Measurements from ENCODE around the gene COL6A2. TPM values are rescaled to one million over a fixed set of nuclear protein-coding genes. Genes with fewer than 3 reads are reported as not detected.

COL6A2 gene
- polyA plus RNA-seq, 1 of the 3 experiments (the other 2 are of a cell fraction), result 108 TPM

- Histone ChIP-seq H3K36me3 (replicated peaks in 1 of 2; ENCODE audit: control insufficient read depth in 1 of 2, insufficient read depth in 2 of 2, low read length in 1 of 2) (no peaks in the 10 kb centered on the region), H2AFZ (ENCODE audit: low read depth) (no peak overlapping the region), H3K9me3 (no peaks in the 10 kb centered on the region; the same call in 1 of the 2 replicates), H3K9ac (no peak overlapping the region), H3F3A (replicated peaks; ENCODE audit: insufficient read depth) (no peaks in the 10 kb centered on the region), H3K4me1 (ENCODE audit: control insufficient read depth in 1 of 2, insufficient read depth in 2 of 2, low read depth in 1 of 2, low read length in 1 of 2) (peaks cover 0 to 9% of the 10 kb centered on the region in 2 experiments; a peak in 2 of 4 replicates), H3K27ac (ENCODE audit: low read depth in 2 of 2, low read length in 1 of 2) (no peak overlapping the region), H4K20me1 (ENCODE audit: insufficient read depth) (no peaks in the 10 kb centered on the region), H3K79me2 (ENCODE audit: insufficient read depth) (no peaks in the 10 kb centered on the region), H3K9me2 (no peaks in the 10 kb centered on the region), H3K4me3 (ENCODE audit: low read depth in 2 of 2, low read length in 1 of 2) (no peak overlapping the region), H3K4me2 (no peak overlapping the region), H3K27me3 (ENCODE audit: insufficient read depth) (no peaks in the 10 kb centered on the region)
- CTCF ChIA-PET, result no interaction called here
- no peak for TF ChIP-seq RAD21 (IDR thresholded peaks at IDR 0.05; ENCODE audit: low read length)
- POLR2A ChIA-PET, result no interaction called here
- WGBS (ENCODE audit: low lambda C conversion rate), result 74% methylated on average over 25 of the region's 30 CpGs
- DNase-seq, result no peak
These were observed 33.9 kb upstream of the COL6A2 start for GRCh38 chr21:46063734-46064680.

GRCh38 chr21:46064870-46065214 is 33.1 kb upstream of the COL6A2 start:
- Histone ChIP-seq H3K4me3 (ENCODE audit: low read depth in 2 of 2, low read length in 1 of 2) (no peak overlapping the region), H3K4me1 (ENCODE audit: control insufficient read depth in 1 of 2, insufficient read depth in 2 of 2, low read depth in 1 of 2, low read length in 1 of 2) (peaks cover 0 to 9% of the 10 kb centered on the region in 2 experiments; a peak in 2 of 4 replicates), H3F3A (replicated peaks; ENCODE audit: insufficient read depth) (no peaks in the 10 kb centered on the region), H3K9me3 (no peaks in the 10 kb centered on the region; the same call in 1 of the 2 replicates), H3K4me2 (no peak overlapping the region), H4K20me1 (ENCODE audit: insufficient read depth) (no peaks in the 10 kb centered on the region), H3K27ac (ENCODE audit: low read depth in 2 of 2, low read length in 1 of 2) (no peak overlapping the region), H3K9ac (no peak overlapping the region), H3K9me2 (no peaks in the 10 kb centered on the region), H3K36me3 (replicated peaks in 1 of 2; ENCODE audit: control insufficient read depth in 1 of 2, insufficient read depth in 2 of 2, low read length in 1 of 2) (no peaks in the 10 kb centered on the region), H3K79me2 (ENCODE audit: insufficient read depth) (no peaks in the 10 kb centered on the region), H3K27me3 (ENCODE audit: insufficient read depth) (no peaks in the 10 kb centered on the region), H2AFZ (ENCODE audit: low read depth) (no peak overlapping the region)
- DNase-seq, result no peak
- TF ChIP-seq YY1 (IDR thresholded peaks at IDR 0.05; ENCODE audit: low read depth) (no peak), NFIC (IDR thresholded peaks at IDR 0.05; ENCODE audit: borderline replicate concordance) (no peak), FOXJ3 (CRISPR knock-in tag; IDR thresholded peaks at IDR 0.05) (no peak), JUND (IDR thresholded peaks at IDR 0.05) (no peak), RXRA (IDR thresholded peaks at IDR 0.05; ENCODE audit: borderline replicate concordance, low read depth) (no peak), MEF2A (IDR thresholded peaks at IDR 0.05; ENCODE audit: borderline replicate concordance, low read depth) (no peak), GABPA (IDR thresholded peaks at IDR 0.05; ENCODE audit: low read depth) (no peak), TCF12 (IDR thresholded peaks at IDR 0.05) (no peak), ZBTB33 (IDR thresholded peaks at IDR 0.05; ENCODE audit: borderline replicate concordance, low read depth) (no peak)
- 86% methylated on average over 6 of the region's 13 CpGs for WGBS (ENCODE audit: low lambda C conversion rate)
- ChIA-PET POLR2A (no interaction called here), CTCF (no interaction called here)

Data from SK-N-SH (cell line).